22Rv1 (cell line): ENCODE data around the gene ANO8.
"Not testable (repeated sequence)": the region's sequence is repeated elsewhere in the genome, so short reads cannot be mapped to it uniquely, and the experiment has no call there.

ENCODE experiments used
- H3K27ac ChIP-seq: fragments of 450-650 bp; 2 replicates; pipeline ENCODE4 v1.5.1; 2017
- ZFX ChIP-seq: fragments of 450-650 bp; IDR thresholded peaks from 2 replicates; pipeline ENCODE4 v1.6.1; 2017; ENCODE audit warnings: antibody characterized with exemption, borderline replicate concordance
- TF ChIP-seq, protein P1 (sequence below): fragments of 450-650 bp; IDR thresholded peaks from 2 replicates; pipeline ENCODE4 v1.5.1; 2017; ENCODE audit warnings: mild to moderate bottlenecking

Gene ANO8

DNA sequence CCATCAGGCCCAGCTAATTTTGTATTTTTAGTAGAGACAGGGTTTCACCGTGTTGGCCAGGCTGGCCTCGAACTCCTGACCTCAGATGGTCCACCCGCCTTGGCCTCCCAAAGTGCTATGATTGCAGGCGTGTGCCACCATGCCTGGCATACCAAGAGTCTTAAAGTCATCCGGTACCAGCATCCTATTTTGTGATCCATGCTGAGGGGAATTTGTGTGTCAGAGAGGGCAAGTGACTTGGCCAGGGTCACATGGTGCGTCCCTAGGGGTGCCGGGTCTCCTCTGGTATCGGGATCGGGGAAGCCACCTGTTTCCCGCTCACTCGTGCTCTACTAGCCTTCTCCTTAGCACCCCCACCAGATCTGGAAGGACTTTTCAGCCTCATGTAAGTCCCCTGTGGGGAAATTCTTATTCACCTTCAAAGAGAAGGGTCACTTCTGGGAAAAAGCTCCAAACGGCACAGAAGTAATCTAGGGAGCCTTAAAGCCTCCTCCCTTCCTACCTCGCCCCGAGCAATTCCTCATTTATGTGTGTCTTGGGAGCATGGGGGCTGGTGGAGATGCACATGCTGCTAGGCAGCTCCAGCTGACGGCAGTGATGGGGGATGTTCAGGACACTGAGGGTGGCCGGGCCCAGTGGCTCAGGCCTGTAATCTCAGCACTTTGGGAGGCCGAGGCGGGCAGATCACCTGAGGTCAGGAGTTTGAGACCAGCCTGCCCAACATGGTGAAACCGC, 59.0 kb downstream of the ANO8 start:
- TF ChIP-seq, protein P1, sequence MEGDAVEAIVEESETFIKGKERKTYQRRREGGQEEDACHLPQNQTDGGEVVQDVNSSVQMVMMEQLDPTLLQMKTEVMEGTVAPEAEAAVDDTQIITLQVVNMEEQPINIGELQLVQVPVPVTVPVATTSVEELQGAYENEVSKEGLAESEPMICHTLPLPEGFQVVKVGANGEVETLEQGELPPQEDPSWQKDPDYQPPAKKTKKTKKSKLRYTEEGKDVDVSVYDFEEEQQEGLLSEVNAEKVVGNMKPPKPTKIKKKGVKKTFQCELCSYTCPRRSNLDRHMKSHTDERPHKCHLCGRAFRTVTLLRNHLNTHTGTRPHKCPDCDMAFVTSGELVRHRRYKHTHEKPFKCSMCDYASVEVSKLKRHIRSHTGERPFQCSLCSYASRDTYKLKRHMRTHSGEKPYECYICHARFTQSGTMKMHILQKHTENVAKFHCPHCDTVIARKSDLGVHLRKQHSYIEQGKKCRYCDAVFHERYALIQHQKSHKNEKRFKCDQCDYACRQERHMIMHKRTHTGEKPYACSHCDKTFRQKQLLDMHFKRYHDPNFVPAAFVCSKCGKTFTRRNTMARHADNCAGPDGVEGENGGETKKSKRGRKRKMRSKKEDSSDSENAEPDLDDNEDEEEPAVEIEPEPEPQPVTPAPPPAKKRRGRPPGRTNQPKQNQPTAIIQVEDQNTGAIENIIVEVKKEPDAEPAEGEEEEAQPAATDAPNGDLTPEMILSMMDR, result no peak
- no peak for TF ChIP-seq ZFX
- H3K27ac ChIP-seq, result no peak overlapping the region

DNA sequence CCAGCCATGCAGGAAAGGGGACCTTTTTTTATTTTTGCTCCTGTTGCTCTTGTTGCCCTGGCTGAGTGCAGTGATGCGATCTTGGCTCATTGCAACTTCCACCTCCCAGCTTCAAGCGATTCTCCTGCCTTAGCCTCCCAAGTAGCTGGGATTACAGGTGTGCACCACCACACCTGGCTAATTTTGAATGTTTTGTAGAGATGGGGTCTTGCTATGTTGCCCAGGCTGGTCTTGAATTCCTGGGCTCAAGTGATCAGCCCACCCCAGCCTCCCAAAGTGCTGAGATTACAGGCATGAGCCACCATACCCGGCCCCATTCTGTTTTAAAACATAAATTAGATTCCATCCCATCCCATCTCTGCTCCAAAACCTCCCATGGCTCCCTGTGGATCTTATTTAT, 59.8 kb downstream of the ANO8 start:
- not testable (repeated sequence) for H3K27ac ChIP-seq
